Lung (tissue), 12 donors: ENCODE results near the gene CA5A. TPM values are rescaled to one million over a fixed set of nuclear protein-coding genes. Genes with fewer than 3 reads are reported as not detected.

Experiments
- ATAC-seq: fragments of 200-7000 bp; cut with Tn5 transposase; one replicate; pipeline ENCODE4 v1.9.1; 2020; ENCODE audit warnings: moderate number of reproducible peaks; ENCODE audit not compliant: insufficient read depth, low FRiP score
- DNase-seq, 3 donors: peaks; one replicate each; pipeline ENCODE4 v3.0.0-alpha.2; 2013 to 2017
- H3K27ac ChIP-seq, 2 donors: one replicate each; pipeline ENCODE4 v1.5.1; 2013; ENCODE audit warnings: mild to moderate bottlenecking in 2 of 2, moderate library complexity in 2 of 2, control low read depth in 1 of 2, inconsistent platforms in 1 of 2, low read depth in 1 of 2, low read length in 1 of 2
- H3K27me3 ChIP-seq, 3 donors: one replicate each; pipeline ENCODE4 v1.5.1; 2013; ENCODE audit warnings: low read length in 2 of 3; ENCODE audit not compliant: control insufficient read depth in 3 of 3, insufficient read depth in 3 of 3
- H3K36me3 ChIP-seq, 4 donors: one replicate each; pipeline ENCODE4 v1.5.1; 2013; ENCODE audit warnings: low read length in 4 of 4, mild to moderate bottlenecking in 1 of 4, moderate library complexity in 1 of 4; ENCODE audit not compliant: control insufficient read depth in 4 of 4, insufficient read depth in 4 of 4
- H3K4me1 ChIP-seq, 5 donors: one replicate each; pipeline ENCODE4 v1.5.1; 2013; ENCODE audit warnings: low read length in 5 of 5, mild to moderate bottlenecking in 2 of 5, moderate library complexity in 1 of 5; ENCODE audit not compliant: control insufficient read depth in 5 of 5, insufficient read depth in 5 of 5
- H3K4me3 ChIP-seq: one replicate; pipeline ENCODE4 v1.5.1; 2013; ENCODE audit warnings: mild to moderate bottlenecking, control low read depth, moderate library complexity
- H3K9ac ChIP-seq, 2 donors: one replicate each; pipeline ENCODE4 v1.5.1; 2013; ENCODE audit warnings: low read length in 2 of 2, control low read depth in 1 of 2; ENCODE audit not compliant: insufficient read depth in 1 of 2
- H3K9me3 ChIP-seq, 4 donors: one replicate each; pipeline ENCODE4 v1.5.1; 2013; ENCODE audit warnings: low read length in 3 of 4, mild to moderate bottlenecking in 1 of 4, moderate library complexity in 1 of 4; ENCODE audit not compliant: control insufficient read depth in 4 of 4, insufficient read depth in 3 of 4
- CTCF ChIP-seq: IDR thresholded peaks from 2 replicates; pipeline ENCODE4 v1.5.1; 2012; ENCODE audit warnings: mild to moderate bottlenecking; ENCODE audit errors: control extremely low read depth, extremely low read depth
- WGBS, 2 donors: extraction: QIAGEN DNeasy Blood & Tissue Kit; methylation state at CpG; one replicate each; pipeline ENCODE4 v1.1.7; 2013; 5-methylcytosine and 5-hydroxymethylcytosine counted together
- polyA plus RNA-seq, 2 donors: library from polyadenylated mRNA; stranded (reverse); fragments of 200-250 nt; gene quantifications; one replicate each; pipeline ENCODE4 v1.2.1, GENCODE V29; 2013
- total RNA-seq, 2 donors: library from RNA; depleted of rRNA in 1 of 2; stranded (reverse); fragments of >200 nt in 1 of 2; gene quantifications; one replicate each; pipeline ENCODE4 v1.2.1, GENCODE V29; 2014 to 2021
- donor health status: control.
- donor health status: control.
- donor health status: Bipolar disorder and iron deficiency.
- donor health status: healthy.
- donor health status: DM: yes; HTN: yes; CAD: no.

Gene CA5A
- total and polyA plus RNA-seq, 4 donors = 0.03 to 0.63 (median 0.14) TPM; not detected in 1

GRCh38 chr16:87955302-87956097, 19.2 kb upstream of the CA5A start:
- Histone ChIP-seq H3K4me3 (no peak overlapping the region), H3K4me1 (peaks cover 7 to 46% (median 24%) of the 10 kb centered on the region in 5 donors), H3K9ac (peak overlapping the region in 1 of 2 donors; percentile 40), H3K27me3 (no peaks in the 10 kb centered on the region), H3K27ac (peak overlapping the region in 1 of 2 donors; percentile 85), H3K9me3 (no peaks in the 10 kb centered on the region), H3K36me3 (peaks cover 0 to 10% (median 7%) of the 10 kb centered on the region in 4 donors)
- no peak for DNase-seq
- no peak for ATAC-seq
- WGBS, 2 donors = 59 to 74% methylated on average over 18 of the region's 18 CpGs
- TF ChIP-seq CTCF = no peak

- Histone ChIP-seq H3K27ac (peak overlapping the region in 1 of 2 donors; percentile 85), H3K4me3 (no peak overlapping the region), H3K36me3 (peaks cover 0 to 10% (median 7%) of the 10 kb centered on the region in 4 donors), H3K27me3 (no peaks in the 10 kb centered on the region), H3K9ac (no peak overlapping the region), H3K4me1 (peaks cover 7 to 40% (median 24%) of the 10 kb centered on the region in 5 donors), H3K9me3 (no peaks in the 10 kb centered on the region)
- TF ChIP-seq CTCF = no peak
- no peak for DNase-seq
- WGBS, 2 donors = 59 to 62% methylated on average over 15 of the region's 15 CpGs
- no peak for ATAC-seq
These were observed 18.5 kb upstream of the CA5A start for GRCh38 chr16:87954826-87955225.

GRCh38 chr16:87954361-87954760, 18.0 kb upstream of the CA5A start:
- Histone ChIP-seq H3K27me3 (no peaks in the 10 kb centered on the region), H3K9me3 (no peaks in the 10 kb centered on the region), H3K36me3 (peaks cover 0 to 10% (median 7%) of the 10 kb centered on the region in 4 donors), H3K27ac (peak overlapping the region in 1 of 2 donors; percentile 85), H3K4me1 (peaks cover 7 to 40% (median 23%) of the 10 kb centered on the region in 5 donors), H3K4me3 (no peak overlapping the region), H3K9ac (no peak overlapping the region)
- 41 to 57% methylated on average over 14 of the region's 14 CpGs for WGBS, 2 donors
- DNase-seq (no peak), ATAC-seq (no peak)
- no peak for TF ChIP-seq CTCF
